ENCODE results near the gene WDR76.

DNA sequence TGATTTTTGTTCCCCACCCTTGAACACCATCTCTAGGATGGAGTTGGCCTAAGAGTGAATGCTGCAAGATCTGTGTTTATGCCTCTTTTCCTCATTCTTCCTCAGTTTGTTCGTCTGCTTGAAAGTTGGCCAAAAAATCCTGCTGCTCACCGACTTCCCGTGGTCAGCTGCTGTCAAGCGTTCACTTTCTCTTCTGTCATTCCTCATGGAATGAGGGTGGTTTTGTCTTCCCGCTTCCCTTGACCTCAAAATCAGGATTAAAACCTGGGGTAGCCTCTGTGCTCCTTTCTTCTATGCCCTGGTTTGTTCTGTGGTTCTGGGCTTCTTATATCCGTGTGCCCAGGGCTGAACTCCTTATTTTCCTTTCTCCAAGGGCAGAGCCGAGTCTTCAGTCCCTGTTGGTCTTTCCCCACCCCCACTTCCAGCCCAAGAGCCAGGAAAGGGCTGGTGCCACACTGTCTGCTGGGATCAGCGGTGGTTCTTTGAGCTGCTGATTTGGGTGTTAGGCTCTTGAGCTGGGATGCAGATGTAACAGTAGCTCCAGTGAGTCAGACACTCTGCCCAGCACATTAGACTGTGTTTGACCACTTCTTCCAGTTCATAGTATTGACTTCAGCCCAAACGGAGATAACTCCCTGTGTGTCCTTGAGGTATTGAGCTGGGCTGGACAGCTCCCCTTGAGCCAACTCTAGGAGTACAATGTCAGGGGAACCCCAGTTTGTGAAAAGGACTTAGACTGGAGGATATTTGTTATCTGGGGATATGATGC lies 32.3 kb upstream of the WDR76 start:
- TF ChIP-seq EZH2 (IDR thresholded peaks at IDR 0.05; ENCODE audit: borderline replicate concordance, insufficient read depth, low read length, poor library complexity, severe bottlenecking) (no peak), EP300 (conservative IDR thresholded peaks at IDR 0.05; ENCODE audit: poor library complexity, severe bottlenecking) (no peak), TAF1 (IDR thresholded peaks at IDR 0.05; ENCODE audit: low read depth) (no peak), POLR2AphosphoS5 (IDR thresholded peaks at IDR 0.05) (no peak)
- TF ChIP-seq, protein P1, sequence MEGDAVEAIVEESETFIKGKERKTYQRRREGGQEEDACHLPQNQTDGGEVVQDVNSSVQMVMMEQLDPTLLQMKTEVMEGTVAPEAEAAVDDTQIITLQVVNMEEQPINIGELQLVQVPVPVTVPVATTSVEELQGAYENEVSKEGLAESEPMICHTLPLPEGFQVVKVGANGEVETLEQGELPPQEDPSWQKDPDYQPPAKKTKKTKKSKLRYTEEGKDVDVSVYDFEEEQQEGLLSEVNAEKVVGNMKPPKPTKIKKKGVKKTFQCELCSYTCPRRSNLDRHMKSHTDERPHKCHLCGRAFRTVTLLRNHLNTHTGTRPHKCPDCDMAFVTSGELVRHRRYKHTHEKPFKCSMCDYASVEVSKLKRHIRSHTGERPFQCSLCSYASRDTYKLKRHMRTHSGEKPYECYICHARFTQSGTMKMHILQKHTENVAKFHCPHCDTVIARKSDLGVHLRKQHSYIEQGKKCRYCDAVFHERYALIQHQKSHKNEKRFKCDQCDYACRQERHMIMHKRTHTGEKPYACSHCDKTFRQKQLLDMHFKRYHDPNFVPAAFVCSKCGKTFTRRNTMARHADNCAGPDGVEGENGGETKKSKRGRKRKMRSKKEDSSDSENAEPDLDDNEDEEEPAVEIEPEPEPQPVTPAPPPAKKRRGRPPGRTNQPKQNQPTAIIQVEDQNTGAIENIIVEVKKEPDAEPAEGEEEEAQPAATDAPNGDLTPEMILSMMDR (IDR thresholded peaks at IDR 0.05; ENCODE audit: poor library complexity, severe bottlenecking), result no peak

All from neural cell (in vitro differentiated cells).